ENCODE results near the gene CYP20A1.
"Not testable (repeated sequence)": the region's sequence is repeated elsewhere in the genome, so short reads cannot be mapped to it uniquely, and the experiment has no call there.

DNA sequence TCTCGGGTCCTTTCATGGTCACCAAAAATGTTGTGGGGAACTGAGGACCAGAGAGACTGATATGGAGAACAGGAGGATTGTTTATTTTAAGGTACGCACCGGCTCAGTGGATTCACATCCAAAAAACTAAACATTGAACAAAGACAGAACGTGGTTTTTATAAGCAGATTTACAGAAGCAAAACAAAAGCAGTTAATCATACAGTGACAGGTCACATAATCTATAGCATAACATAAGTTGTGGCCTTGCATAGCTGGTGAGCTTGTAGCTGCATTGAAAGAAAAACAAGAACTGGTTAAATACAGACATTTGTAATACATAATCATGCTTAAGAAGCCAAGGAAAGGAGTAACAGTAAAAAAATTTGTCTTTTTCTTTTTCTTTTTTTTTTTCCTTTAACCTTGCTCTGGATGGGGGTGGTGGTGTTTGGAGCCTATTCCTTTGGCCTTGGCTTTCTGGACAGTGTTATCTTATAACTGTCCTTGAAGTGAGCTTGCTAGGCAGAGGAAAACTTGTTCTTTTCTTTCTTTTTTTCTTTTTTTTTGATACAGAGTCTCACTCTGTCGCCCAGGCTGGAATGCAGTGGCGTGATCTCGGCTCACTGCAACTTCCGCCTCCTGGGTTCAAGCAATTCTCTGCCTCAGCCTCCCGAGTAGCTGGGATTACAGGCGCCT, 14.7 kb downstream of the CYP20A1 start:
- TF ChIP-seq, protein P1, sequence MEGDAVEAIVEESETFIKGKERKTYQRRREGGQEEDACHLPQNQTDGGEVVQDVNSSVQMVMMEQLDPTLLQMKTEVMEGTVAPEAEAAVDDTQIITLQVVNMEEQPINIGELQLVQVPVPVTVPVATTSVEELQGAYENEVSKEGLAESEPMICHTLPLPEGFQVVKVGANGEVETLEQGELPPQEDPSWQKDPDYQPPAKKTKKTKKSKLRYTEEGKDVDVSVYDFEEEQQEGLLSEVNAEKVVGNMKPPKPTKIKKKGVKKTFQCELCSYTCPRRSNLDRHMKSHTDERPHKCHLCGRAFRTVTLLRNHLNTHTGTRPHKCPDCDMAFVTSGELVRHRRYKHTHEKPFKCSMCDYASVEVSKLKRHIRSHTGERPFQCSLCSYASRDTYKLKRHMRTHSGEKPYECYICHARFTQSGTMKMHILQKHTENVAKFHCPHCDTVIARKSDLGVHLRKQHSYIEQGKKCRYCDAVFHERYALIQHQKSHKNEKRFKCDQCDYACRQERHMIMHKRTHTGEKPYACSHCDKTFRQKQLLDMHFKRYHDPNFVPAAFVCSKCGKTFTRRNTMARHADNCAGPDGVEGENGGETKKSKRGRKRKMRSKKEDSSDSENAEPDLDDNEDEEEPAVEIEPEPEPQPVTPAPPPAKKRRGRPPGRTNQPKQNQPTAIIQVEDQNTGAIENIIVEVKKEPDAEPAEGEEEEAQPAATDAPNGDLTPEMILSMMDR (IDR thresholded peaks at IDR 0.05), result not testable (repeated sequence)
- TF ChIP-seq POLR2A (IDR thresholded peaks at IDR 0.05), result not testable (repeated sequence)

Measured in uterus (tissue), 2 donors.